Stimulated activated CD8-positive, alpha-beta memory T cell treated with anti-CD3 and anti-CD28 coated beads, Interleukin-4, amount 100 ng/mL, for 1 hour (primary cell): ENCODE results near the gene ITFG1.
A peak's percentile ranks its signal among the peaks of the same experiment; 100 is the strongest.

Experiments
- DNase-seq, 2 donors: peaks; one replicate each; pipeline ENCODE4 v3.0.0-alpha.2; 2020; ENCODE audit warnings: low read depth in 2 of 2, low spot score in 1 of 2

ITFG1 gene

DNA sequence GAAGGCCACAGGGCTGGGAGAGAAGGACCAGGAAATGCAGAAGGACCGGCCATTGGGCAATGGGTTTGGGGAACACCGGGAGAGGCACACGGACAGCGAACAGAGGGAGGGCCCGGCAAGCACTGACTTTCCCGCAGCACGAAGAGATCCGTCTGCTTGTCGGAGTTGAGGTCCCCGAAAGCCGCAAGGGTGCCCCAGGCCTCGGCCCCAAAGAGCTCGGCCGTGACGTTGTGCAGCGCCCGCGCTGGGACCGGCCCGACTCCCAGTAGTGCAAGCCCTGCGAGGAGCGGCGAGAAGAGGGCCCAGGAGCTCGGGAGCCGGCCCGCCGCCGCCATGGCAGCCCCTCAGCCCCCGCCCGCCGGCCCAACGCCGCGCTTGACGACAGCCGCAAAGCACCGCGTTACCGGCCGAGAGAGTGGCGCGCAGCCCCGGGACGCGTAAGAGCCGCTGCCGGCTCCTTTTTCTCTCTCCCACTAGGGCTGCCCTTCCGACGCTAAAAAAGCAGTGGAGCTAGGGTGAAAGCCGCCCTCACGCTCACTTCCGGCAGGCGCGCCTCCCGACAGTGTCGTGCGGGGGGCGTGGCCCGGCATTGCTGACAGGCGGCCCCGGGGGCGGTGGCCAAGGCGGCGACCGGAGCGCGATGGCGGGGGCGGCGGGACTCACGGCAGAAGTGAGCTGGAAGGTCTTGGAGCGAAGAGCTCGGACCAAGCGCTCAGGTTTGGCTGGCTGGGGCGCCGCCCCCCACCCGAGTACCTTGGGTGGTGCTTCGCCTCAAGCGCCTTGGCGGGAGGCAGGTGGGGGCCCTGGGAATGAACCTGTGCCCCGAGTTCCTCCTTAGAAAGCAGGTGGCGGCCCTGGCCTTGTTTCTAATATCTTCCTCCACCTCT is at the start of gene ITFG1, which contains the start of gene PHKB:
ITFG1 (minus strand) TSS at position 353 of the 887 bp plus-strand sequence; CDS start at position 335, 18 bp downstream.
PHKB (plus strand) TSS at position 621 of the 887 bp plus-strand sequence; CDS start at position 641, 20 bp downstream.
- peak; percentile 84 to 89 for DNase-seq

DNA sequence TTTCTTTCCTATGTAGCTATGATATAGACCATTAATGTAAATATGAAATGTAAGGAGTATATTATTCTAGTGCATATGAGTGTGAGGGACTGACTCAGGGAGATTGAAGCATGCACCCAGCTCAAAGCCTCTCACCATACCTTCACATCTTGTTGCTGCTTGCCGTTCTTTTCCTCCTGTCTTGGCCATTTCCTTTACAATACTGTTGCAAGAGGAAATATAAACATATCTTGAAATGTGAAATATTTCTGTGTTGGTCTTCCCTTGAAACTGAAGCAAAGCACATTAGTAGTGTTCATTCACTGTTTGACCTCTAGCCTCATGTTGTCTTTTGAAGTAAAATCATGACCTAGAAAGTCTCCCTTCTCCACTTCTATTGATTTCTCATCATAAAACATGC is 46.8 kb upstream of the ITFG1 start:
- DNase-seq = no peak

DNA sequence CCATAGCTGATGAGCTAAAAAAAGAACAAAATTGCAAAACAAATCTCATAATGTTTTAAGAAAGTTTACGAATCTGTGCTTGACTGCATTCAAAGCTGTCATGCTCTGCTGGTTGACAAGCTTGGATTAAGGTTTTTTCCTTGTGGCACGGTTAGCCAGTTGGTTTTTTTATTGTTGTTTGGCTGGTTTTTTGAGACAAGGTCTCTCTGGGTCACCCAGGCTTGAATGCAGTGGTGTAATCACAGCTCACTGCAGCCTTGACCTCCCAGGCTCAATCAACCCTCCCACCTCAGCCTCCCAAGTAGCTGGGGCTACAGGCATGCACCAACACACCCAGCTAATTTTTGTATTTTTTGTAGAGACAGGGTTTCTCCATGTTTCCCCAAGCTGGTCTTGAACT is 45.9 kb upstream of the ITFG1 start:
- no peak for DNase-seq

GRCh38 chr16:47504599-47504998 is 43.7 kb upstream of the ITFG1 start:
- no peak for DNase-seq

- no peak for DNase-seq
Measured at GRCh38 chr16:47503936-47504335, 43.1 kb upstream of the ITFG1 start.

DNA sequence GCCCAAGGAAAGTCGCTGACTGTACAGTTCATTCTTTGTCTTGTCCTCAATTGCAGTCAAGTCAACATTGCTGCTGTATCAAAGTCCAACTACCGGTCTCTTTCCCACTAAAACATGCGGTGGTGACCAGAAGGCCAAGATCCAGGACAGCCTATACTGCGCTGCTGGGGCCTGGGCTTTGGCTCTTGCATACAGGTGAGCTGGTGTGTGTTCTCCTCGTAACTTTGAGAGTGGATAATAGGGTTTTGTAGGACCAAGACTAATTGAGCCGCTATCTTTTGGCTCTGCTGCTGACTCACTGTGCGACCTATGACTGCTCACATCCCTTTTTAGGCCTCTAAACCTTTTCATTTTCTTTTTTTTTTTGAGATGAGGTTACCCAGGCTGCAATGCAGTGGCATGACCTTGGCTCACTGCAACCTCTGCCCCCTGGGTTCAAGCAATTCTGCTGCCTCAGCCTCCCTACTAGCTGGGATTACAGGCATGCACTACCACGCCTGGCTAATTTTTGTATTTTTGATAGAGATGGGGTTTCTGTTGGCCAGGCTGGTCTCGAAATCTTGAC is 38.9 kb upstream of the ITFG1 start:
- DNase-seq = no peak

DNA sequence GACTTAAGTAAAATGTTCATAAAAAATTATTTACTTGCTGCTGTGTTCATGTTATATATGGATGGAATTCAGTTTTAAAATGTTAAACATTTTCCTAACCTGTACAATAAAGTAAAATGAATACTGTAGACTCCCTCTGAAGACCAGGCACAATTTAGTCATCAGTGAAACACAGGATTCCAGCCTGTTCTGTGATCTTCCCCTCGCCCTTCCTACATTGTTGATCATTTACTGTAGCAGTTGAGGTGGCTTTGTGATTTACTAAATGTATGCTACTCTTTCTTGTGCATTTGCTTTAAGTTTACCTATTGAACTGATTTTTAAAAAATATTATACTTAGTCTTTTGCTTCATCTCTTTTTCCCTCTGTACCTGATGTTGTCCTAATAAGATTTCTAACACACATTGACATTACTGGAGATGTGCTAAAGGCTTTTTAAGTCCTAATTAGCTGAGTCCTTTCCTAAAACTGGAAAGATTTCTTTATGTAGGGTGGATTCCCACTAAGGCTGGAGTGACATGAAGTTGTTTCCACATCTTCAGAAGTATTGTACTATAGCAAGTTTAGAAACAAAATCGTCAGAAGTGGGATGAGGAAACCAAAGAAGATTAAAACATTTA is 38.3 kb upstream of the ITFG1 start:
- DNase-seq = no peak

- no peak for DNase-seq
Measured at GRCh38 chr16:47493381-47494337, 32.8 kb upstream of the ITFG1 start.

DNA sequence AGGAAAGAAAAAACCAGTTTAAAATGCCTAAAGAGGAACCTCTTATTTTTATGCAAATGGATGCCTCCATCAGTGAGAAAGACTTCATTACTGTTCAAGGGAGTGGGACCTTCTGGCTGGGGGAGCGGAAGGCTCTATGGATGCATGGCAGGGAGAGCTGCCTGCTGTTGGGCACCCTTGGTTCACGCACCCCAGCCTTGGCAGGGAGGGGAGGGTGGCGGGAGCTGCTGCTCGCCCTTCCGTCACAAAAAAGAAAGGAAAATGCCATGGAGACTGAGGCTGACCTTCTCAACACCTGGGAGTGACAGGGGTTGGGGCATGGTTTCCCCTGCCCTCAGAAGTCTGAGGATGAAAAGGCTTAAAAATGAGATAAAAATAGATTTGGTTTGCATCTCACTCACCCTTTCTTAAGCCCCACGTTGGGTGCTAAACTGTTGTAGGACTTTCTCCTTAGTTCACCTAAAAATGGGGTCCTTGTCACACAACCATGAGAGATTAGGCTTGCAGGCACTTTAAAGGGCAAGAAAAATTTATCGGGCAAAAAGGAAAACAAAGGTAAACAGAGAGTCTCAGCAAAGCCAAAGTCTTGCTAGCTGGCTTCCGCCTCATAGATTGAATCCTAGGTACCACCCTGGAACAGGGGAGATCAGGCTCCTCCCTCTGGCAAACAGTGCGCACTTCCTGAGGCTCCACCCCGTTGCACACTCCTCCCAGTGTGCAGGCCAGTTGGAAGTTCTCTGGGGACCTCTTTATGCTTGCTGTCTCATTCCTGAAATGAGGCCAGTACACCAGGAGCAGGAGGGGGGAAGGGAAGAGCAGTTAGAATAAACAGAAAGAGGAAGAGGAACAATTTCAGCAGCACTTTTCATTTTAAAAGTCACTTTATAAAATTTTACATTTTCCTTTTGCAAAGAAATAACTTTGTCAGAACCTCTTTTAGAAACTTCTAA is 31.8 kb upstream of the ITFG1 start:
- no peak for DNase-seq

GRCh38 chr16:47492036-47492427 is 31.2 kb upstream of the ITFG1 start:
- no peak for DNase-seq

- DNase-seq = no peak
Measured at GRCh38 chr16:47490471-47490870, 29.6 kb upstream of the ITFG1 start.

GRCh38 chr16:47488051-47488450 is 27.2 kb upstream of the ITFG1 start:
- DNase-seq = no peak

DNA sequence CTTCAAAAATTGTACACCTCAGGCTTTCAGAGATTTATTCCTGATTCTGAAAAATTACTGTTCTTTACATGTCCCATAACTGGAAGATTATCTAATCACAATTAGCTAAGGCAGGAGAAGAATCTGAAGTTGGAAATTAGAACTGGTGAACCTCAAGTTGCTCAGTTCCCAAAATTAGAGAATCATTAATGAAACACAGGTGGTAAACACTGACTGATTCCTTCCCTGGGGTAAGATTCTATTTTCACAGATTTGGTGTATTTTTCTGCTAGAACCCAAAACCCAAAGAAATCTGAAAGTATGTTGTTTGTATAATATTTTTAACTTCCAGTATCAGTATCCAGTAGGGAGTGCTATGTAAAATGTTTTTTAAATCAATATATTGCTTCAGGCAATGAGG is 26.0 kb upstream of the ITFG1 start:
- no peak for DNase-seq

- DNase-seq = no peak
Measured at GRCh38 chr16:47483616-47484015, 22.8 kb upstream of the ITFG1 start.

- no peak for DNase-seq
Measured at GRCh38 chr16:47481698-47482374, 21.0 kb upstream of the ITFG1 start.

- no peak for DNase-seq
Measured at GRCh38 chr16:47480410-47480809, 19.5 kb upstream of the ITFG1 start.

- DNase-seq = no peak
Measured at GRCh38 chr16:47477679-47478078, 16.8 kb upstream of the ITFG1 start.

DNA sequence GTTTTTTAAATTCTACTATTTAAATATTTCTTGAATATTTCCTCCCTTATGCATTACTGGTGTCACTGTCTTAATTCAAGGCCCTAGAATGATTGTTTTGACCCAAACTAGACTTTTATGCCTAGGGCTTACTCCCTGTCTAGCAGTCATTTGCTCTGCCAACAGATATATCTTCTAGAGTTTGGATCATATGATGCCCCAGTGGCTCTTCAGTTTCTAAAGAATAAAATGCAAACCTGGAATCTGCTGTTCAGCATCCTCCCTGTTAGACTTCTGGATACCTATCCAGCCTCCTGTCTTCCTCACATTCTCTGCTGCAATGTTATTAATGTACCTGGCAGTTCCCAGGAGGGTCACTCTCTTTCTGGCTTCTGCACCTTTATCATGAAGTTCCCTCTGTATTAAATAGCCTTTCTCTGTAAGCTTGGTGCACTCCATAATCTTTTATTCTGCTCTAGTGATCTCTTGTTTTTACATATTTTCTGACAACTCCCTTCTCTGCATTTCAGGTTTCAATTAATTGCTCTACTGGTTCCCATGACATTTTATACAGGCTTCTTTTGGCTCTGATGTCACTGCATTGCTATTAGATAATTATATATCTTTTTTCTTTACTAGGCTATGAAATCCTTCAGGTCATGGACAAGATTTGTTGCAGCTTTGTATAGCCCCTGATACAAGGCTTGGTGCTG is 15.9 kb upstream of the ITFG1 start:
- DNase-seq = no peak

- DNase-seq = no peak
Measured at GRCh38 chr16:47475786-47476185, 14.9 kb upstream of the ITFG1 start.
